Measurements from ENCODE around the gene PARP4. TPM values are rescaled to one million over a fixed set of nuclear protein-coding genes. Genes with fewer than 3 reads are reported as not detected.

The PARP4 gene
- total RNA-seq, 1 experiment from 2014 or later, result 76.0 TPM

DNA sequence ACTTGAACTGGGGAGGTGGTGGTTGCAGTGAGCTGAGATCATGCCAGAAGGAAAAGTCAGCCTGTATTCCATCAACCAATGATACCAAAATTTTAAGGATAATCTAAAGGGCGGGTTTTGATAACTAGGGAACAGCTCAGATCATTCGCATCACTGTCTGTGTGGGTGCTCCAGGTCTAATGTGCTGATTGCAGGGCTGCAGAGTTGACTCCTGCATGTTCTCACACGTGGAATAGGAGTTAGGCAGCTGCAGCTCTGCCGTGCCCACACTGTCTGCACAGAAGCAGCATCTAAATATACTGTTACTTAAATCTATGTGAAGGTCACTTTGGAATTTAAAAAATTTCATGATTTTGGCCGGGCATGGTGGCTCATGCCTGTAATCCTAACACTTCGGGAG is 4.3 kb upstream of the PARP4 start:
- Histone ChIP-seq H3K4me2 (ENCODE audit: low read length) (no peak overlapping the region), H3K36me3 (ENCODE audit: control insufficient read depth in 1 of 2, insufficient read depth in 2 of 2, low read length in 2 of 2) (no peaks in the 10 kb centered on the region), H3K9me2 (ENCODE audit: insufficient read depth) (no peaks in the 10 kb centered on the region), H3K4me3 (replicated peaks in 1 of 2; ENCODE audit: low read depth in 1 of 2, low read length in 2 of 2) (no peak overlapping the region), H2AFZ (ENCODE audit: low read depth, low read length, poor library complexity, severe bottlenecking) (no peak overlapping the region), H3K4me1 (ENCODE audit: control insufficient read depth in 1 of 2, insufficient read depth in 2 of 2, low read length in 2 of 2) (peaks cover 4 to 5% of the 10 kb centered on the region in 2 experiments; a peak in 2 of 4 replicates), H3K27ac (ENCODE audit: low read depth, low read length) (no peak overlapping the region), H3K9ac (ENCODE audit: low read length) (no peak overlapping the region), H3K79me2 (ENCODE audit: insufficient read depth, low read length) (peaks cover 4% of the 10 kb centered on the region; the same call in 1 of the 2 replicates), H4K20me1 (ENCODE audit: insufficient read depth) (no peaks in the 10 kb centered on the region), H3K9me3 (ENCODE audit: control insufficient read depth in 1 of 2, insufficient read depth in 1 of 2, low read depth in 1 of 2, low read length in 2 of 2) (no peaks in the 10 kb centered on the region), H3K27me3 (ENCODE audit: insufficient read depth, low read length) (no peaks in the 10 kb centered on the region)
- no peak for ATAC-seq
- CTCF ChIA-PET, result no interaction called here
- RAD21 ChIA-PET (ENCODE audit: low non-redundant PET in 1 of 2, low total read pairs in 2 of 2, uncharacterized antibody in 2 of 2, unreplicated experiment in 2 of 2), result no interaction called here
- no TSS peak for BruUV-seq (replicated peaks)
- no peak for DNase-seq (ENCODE audit: low read depth, low spot score)
- TF ChIP-seq ZNF274 (IDR thresholded peaks at IDR 0.05; ENCODE audit: low read depth, low read length) (no peak), YY1 (IDR thresholded peaks at IDR 0.05; ENCODE audit: extremely low read depth, insufficient replicate concordance, low read depth, low read length) (no peak), SP1 (IDR thresholded peaks at IDR 0.05; ENCODE audit: low read depth) (no peak), JUND (IDR thresholded peaks at IDR 0.05) (no peak), POLR2A (IDR thresholded peaks at IDR 0.05; ENCODE audit: borderline replicate concordance, extremely low read depth, insufficient read depth, insufficient read length) (no peak), TCF7L2 (IDR thresholded peaks at IDR 0.05; ENCODE audit: borderline replicate concordance, extremely low read depth, insufficient read depth, insufficient read length) (no peak), SRF (IDR thresholded peaks at IDR 0.05; ENCODE audit: low read depth) (no peak), EZH2phosphoT487 (IDR thresholded peaks at IDR 0.05; ENCODE audit: borderline replicate concordance) (no peak), CBX3 (IDR thresholded peaks at IDR 0.05; ENCODE audit: low read depth) (no peak), ELF1 (IDR thresholded peaks at IDR 0.05; ENCODE audit: borderline replicate concordance, low read depth) (no peak)
- TF ChIP-seq, protein P1, sequence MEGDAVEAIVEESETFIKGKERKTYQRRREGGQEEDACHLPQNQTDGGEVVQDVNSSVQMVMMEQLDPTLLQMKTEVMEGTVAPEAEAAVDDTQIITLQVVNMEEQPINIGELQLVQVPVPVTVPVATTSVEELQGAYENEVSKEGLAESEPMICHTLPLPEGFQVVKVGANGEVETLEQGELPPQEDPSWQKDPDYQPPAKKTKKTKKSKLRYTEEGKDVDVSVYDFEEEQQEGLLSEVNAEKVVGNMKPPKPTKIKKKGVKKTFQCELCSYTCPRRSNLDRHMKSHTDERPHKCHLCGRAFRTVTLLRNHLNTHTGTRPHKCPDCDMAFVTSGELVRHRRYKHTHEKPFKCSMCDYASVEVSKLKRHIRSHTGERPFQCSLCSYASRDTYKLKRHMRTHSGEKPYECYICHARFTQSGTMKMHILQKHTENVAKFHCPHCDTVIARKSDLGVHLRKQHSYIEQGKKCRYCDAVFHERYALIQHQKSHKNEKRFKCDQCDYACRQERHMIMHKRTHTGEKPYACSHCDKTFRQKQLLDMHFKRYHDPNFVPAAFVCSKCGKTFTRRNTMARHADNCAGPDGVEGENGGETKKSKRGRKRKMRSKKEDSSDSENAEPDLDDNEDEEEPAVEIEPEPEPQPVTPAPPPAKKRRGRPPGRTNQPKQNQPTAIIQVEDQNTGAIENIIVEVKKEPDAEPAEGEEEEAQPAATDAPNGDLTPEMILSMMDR (IDR thresholded peaks at IDR 0.05 in 2 of 3, conservative IDR thresholded peaks at IDR 0.05 in 1 of 3; ENCODE audit: borderline replicate concordance in 1 of 3, insufficient read depth in 1 of 3, low read depth in 2 of 3, low read length in 2 of 3), result no peak
- TF ChIP-seq, protein P2, sequence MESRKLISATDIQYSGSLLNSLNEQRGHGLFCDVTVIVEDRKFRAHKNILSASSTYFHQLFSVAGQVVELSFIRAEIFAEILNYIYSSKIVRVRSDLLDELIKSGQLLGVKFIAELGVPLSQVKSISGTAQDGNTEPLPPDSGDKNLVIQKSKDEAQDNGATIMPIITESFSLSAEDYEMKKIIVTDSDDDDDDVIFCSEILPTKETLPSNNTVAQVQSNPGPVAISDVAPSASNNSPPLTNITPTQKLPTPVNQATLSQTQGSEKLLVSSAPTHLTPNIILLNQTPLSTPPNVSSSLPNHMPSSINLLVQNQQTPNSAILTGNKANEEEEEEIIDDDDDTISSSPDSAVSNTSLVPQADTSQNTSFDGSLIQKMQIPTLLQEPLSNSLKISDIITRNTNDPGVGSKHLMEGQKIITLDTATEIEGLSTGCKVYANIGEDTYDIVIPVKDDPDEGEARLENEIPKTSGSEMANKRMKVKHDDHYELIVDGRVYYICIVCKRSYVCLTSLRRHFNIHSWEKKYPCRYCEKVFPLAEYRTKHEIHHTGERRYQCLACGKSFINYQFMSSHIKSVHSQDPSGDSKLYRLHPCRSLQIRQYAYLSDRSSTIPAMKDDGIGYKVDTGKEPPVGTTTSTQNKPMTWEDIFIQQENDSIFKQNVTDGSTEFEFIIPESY (IDR thresholded peaks at IDR 0.05; ENCODE audit: extremely low read depth, insufficient replicate concordance, low read length), result no peak
- intact Hi-C loops (cut with micrococcal nuclease), result no loop called here
- POLR2A ChIA-PET, result no interaction called here

Measured in HCT116 (cell line).